Lower lobe of right lung (tissue), 2 donors: ENCODE data around the gene KRT31. TPM values are rescaled to one million over a fixed set of nuclear protein-coding genes. Genes with fewer than 3 reads are reported as not detected.

Experiments used
- ATAC-seq, 2 donors: fragments of 200-7000 bp; cut with Tn5 transposase; one replicate each; pipeline ENCODE4 v1.9.1; 2020 to 2022; ENCODE audit warnings: mild to moderate bottlenecking in 2 of 2, moderate library complexity in 2 of 2
- DNase-seq: peaks from one replicate; pipeline ENCODE4 v3.0.0-alpha.2; 2020
- H3K27ac ChIP-seq: fragments of 200-600 bp; one replicate; pipeline ENCODE4 v1.8.0; 2022
- H3K27me3 ChIP-seq: fragments of 200-600 bp; one replicate; pipeline ENCODE4 v1.8.0; 2022; ENCODE audit warnings: low read depth
- H3K36me3 ChIP-seq: fragments of 200-600 bp; one replicate; pipeline ENCODE4 v1.8.0; 2022; ENCODE audit warnings: mild to moderate bottlenecking
- H3K4me1 ChIP-seq: fragments of 200-600 bp; one replicate; pipeline ENCODE4 v1.8.0; 2022
- H3K4me3 ChIP-seq: fragments of 200-600 bp; one replicate; pipeline ENCODE4 v1.8.0; 2022; ENCODE audit warnings: mild to moderate bottlenecking
- H3K9me3 ChIP-seq: fragments of 200-600 bp; one replicate; pipeline ENCODE4 v1.8.0; 2022
- intact Hi-C: fragments of 100-400 bp; cut with DNase I; formaldehyde crosslinking; loops from one replicate; pipeline ENCODE4 v1.11.0; 2022
- total RNA-seq: library from RNA; stranded (reverse); fragmentation: NEBNext Ultra II Directional; extraction: Animal tissue kit (Norgen Biotek cat#: 25700); gene quantifications from one replicate; pipeline ENCODE4 v1.2.1, GENCODE V29; 2021
- TF ChIP-seq, protein P1 (sequence below): fragments of 200-600 bp; IDR thresholded peaks from one replicate; pipeline ENCODE4 v1.8.0; 2022; ENCODE audit warnings: antibody characterized with exemption, mild to moderate bottlenecking
- donor health status: DM: no; HTN: yes; CAD: no; lungs with severe emphysema.

KRT31 gene
- total RNA-seq, 1 donor from 2014 or later = not detected

GRCh38 chr17:41345992-41346391 lies 51.4 kb downstream of the KRT31 start:
- no peak overlapping the region for H3K4me3 ChIP-seq
- no peaks in the 10 kb centered on the region for H3K9me3 ChIP-seq
- H3K27ac ChIP-seq = no peak overlapping the region
- no peak for DNase-seq
- no peaks in the 10 kb centered on the region for H3K36me3 ChIP-seq
- TF ChIP-seq, protein P1, sequence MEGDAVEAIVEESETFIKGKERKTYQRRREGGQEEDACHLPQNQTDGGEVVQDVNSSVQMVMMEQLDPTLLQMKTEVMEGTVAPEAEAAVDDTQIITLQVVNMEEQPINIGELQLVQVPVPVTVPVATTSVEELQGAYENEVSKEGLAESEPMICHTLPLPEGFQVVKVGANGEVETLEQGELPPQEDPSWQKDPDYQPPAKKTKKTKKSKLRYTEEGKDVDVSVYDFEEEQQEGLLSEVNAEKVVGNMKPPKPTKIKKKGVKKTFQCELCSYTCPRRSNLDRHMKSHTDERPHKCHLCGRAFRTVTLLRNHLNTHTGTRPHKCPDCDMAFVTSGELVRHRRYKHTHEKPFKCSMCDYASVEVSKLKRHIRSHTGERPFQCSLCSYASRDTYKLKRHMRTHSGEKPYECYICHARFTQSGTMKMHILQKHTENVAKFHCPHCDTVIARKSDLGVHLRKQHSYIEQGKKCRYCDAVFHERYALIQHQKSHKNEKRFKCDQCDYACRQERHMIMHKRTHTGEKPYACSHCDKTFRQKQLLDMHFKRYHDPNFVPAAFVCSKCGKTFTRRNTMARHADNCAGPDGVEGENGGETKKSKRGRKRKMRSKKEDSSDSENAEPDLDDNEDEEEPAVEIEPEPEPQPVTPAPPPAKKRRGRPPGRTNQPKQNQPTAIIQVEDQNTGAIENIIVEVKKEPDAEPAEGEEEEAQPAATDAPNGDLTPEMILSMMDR = no peak
- no peak for ATAC-seq
- intact Hi-C loops = no loop called here
- H3K27me3 ChIP-seq = no peaks in the 10 kb centered on the region
- no peaks in the 10 kb centered on the region for H3K4me1 ChIP-seq

Other genes starting within 250 kb of the KRT31 start
- gene KRTAP4-5, start 247.8 kb downstream of the KRT31 start, total RNA-seq = not detected
- gene KRTAP4-4, start 236.9 kb downstream of the KRT31 start, total RNA-seq = not detected
- not detected for gene KRTAP4-3, start 229.4 kb downstream of the KRT31 start, total RNA-seq
- not detected for gene KRTAP4-2, start 219.4 kb downstream of the KRT31 start, total RNA-seq
- gene KRTAP4-1, start 212.7 kb downstream of the KRT31 start, total RNA-seq = not detected
- not detected for gene KRTAP9-1, start 207.7 kb downstream of the KRT31 start, total RNA-seq
- not detected for gene KRTAP9-2, start 171.0 kb downstream of the KRT31 start, total RNA-seq
- gene KRTAP9-3, start 165.2 kb downstream of the KRT31 start, total RNA-seq = not detected
- not detected for gene KRTAP9-8, start 159.6 kb downstream of the KRT31 start, total RNA-seq
- gene KRTAP9-4, start 147.9 kb downstream of the KRT31 start, total RNA-seq = not detected
- gene KRTAP9-9, start 142.2 kb downstream of the KRT31 start, total RNA-seq = not detected
- gene KRTAP9-6, start 132.2 kb downstream of the KRT31 start, total RNA-seq = not detected
- gene KRTAP9-7, start 121.9 kb downstream of the KRT31 start, total RNA-seq = not detected
- not detected for gene KRTAP29-1, start 94.8 kb downstream of the KRT31 start, total RNA-seq
- gene KRTAP16-1, start 88.3 kb downstream of the KRT31 start, total RNA-seq = not detected
- not detected for gene KRTAP17-1, start 81.9 kb downstream of the KRT31 start, total RNA-seq
- not detected for gene KRT33A, start 46.8 kb downstream of the KRT31 start, total RNA-seq
- gene KRT33B, start 27.8 kb downstream of the KRT31 start, total RNA-seq = not detected
- not detected for gene KRT34, start 15.3 kb downstream of the KRT31 start, total RNA-seq
- not detected for gene KRT37, start 27.0 kb upstream of the KRT31 start, total RNA-seq
- gene KRT38, start 43.4 kb upstream of the KRT31 start, total RNA-seq = not detected
- gene KRT32, start 69.8 kb upstream of the KRT31 start, total RNA-seq = not detected
- gene KRT35, start 83.5 kb upstream of the KRT31 start, total RNA-seq = not detected
- not detected for gene KRT36, start 92.3 kb upstream of the KRT31 start, total RNA-seq
- 5.2 TPM for gene KRT13, start 108.0 kb upstream of the KRT31 start, total RNA-seq
- gene KRT15, start 121.3 kb upstream of the KRT31 start, total RNA-seq = 9.0 TPM
- gene KRT19, start 130.7 kb upstream of the KRT31 start, total RNA-seq = 212 TPM
- gene KRT9, start 174.5 kb upstream of the KRT31 start, total RNA-seq = not detected
- gene KRT14, start 189.3 kb upstream of the KRT31 start, total RNA-seq = not detected
- gene KRT16, start 215.2 kb upstream of the KRT31 start, total RNA-seq = not detected
- 2.6 TPM for gene KRT17, start 227.0 kb upstream of the KRT31 start, total RNA-seq